Measurements from ENCODE around the gene PRKD2. TPM values are rescaled to one million over a fixed set of nuclear protein-coding genes. Genes with fewer than 3 reads are reported as not detected.

PRKD2 gene
- total and polyA plus RNA-seq, 10 of the 15 experiments (the other 5 are each of a cell fraction or from before 2014, with no cell fraction given): 2.3 to 98.8 (median 32.9) TPM

- TF ChIP-seq PRDM15 (CRISPR knock-in tag; IDR thresholded peaks at IDR 0.05): no peak
- TF ChIP-seq CHD4 (IDR thresholded peaks at IDR 0.05): no peak
- no peak for TF ChIP-seq BCL3 (IDR thresholded peaks at IDR 0.05; ENCODE audit: borderline replicate concordance, insufficient read depth, low read depth, low read length, poor library complexity, severe bottlenecking)
- no peak for TF ChIP-seq NR2C2 (IDR thresholded peaks at IDR 0.05; ENCODE audit: borderline replicate concordance, control insufficient read depth, insufficient read length, low read depth)
- no peak for TF ChIP-seq GATAD2B (conservative IDR thresholded peaks at IDR 0.05; ENCODE audit: low read depth)
Observed at GRCh38 chr19:46755077-46755852, 38.4 kb upstream of the PRKD2 start (continued).

Measured in GM12878 (cell line).